Activated T-helper 9 cell treated with anti-CD3 and anti-CD28 coated beads, Interleukin-2, amount 50 U/mL, for 16 hours (primary cell): ENCODE results near the gene DAPK1.
A peak's percentile ranks its signal among the peaks of the same experiment; 100 is the strongest.

Experiments used
- DNase-seq: peaks from one replicate; pipeline ENCODE4 v3.0.0-alpha.2; 2020; ENCODE audit warnings: low read depth

DAPK1 gene

GRCh38 chr9:87694236-87694755, 196.6 kb downstream of the DAPK1 start:
- DNase-seq = no peak

- DNase-seq = no peak
Measured at GRCh38 chr9:87695523-87695922, 197.9 kb downstream of the DAPK1 start.

GRCh38 chr9:87696641-87697040, 199.0 kb downstream of the DAPK1 start:
- no peak for DNase-seq

DNA sequence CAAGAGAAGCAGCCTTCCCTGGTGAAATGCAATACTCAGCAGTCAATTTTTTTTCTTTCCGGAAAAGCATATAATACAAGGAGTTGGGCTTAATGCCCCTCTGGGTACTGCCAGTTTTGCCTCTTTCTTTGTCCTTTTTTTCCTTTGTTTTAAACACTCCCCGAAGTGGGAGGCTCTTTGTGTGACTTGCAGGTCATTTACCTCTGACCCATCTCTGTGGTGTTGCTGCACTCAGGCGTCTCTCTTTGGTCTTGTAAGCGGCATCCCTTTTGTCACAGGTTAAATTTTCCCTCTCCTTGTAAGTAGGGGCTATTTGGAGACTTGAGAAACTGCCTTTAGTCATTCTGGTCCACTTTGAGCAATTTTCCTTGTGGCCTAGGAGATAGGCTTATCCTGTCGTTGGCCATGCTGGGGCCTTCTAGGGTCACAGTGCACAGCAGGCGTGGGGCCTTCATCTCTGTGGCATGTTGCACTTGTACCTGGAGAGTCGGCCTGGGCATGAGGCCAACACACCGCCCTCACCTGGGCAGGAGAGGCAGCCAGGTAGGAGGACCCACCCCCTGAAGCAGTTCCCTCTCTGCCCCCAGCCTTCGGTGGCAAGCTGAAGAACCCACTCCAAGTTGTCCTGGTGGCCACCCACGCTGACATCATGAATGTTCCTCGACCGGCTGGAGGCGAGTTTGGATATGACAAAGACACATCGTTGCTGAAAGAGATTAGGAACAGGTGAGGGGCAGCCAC, 200.6 kb downstream of the DAPK1 start:
- DNase-seq = no peak

- DNase-seq = no peak
Measured at GRCh38 chr9:87699835-87700234, 202.2 kb downstream of the DAPK1 start.

DNA sequence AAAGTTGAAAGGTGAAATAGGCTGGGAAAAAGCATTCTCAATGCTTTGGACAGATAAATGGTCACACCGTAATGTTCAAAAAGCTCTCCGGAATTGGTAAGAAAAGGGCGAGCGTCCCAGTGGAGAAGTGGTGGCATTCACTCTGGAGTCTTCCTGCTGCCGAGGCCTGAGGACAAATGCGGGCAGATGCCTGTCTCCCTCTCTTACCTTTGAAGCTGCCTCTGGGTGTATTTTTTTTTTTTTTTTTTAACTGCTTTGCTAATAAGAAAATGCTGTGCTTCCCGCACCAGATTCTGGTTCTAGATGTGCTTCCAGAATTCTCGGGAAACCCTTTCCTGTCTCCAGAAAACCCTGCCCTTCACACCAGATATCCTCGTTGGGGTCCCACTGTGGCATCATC, 203.8 kb downstream of the DAPK1 start:
- no peak for DNase-seq

DNA sequence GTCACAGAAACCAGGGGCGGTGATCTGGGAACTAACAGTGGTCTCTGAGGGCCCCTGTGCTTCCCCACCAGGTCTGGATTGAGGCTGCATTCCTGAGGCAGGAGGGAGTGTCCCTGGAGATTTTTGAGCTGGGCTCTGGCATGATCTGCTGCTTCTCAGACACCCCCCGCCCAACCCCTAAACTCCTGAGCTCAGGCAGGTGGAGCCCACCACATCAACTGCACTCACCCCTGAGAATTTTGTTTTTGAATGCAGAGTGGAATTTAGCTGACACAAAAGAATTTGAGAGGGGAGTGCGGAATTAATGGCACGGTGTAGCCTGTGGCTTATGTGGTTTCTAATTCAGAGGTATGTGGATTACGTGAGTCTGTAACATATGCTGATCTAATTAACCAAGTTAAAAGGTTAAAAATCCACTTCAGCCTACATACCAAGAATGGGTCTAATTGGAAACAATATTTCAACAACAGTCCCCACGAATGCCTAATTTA, 204.3 kb downstream of the DAPK1 start:
- no peak for DNase-seq

GRCh38 chr9:87702921-87703320, 205.3 kb downstream of the DAPK1 start:
- no peak for DNase-seq

GRCh38 chr9:87703636-87704276, 206.1 kb downstream of the DAPK1 start:
- DNase-seq = no peak

DNA sequence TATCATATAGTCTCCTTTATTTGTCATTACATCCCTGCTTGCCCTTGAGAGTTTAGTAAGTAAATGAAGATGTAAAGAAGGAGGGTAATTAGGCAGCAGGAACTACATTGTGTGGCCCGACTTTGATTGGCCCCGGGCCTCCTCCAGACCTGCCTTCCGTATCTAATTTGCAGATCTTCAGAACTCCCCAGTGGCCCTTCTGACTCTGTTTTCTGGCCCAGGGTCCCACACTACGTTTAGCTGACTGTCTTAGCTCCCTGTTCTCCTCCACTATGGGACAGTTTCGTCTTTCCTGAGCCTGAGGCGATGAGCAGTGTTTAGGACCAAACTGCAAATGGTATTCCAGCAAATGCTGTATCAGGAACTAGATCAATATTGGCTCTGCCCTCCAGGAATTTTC, 206.7 kb downstream of the DAPK1 start:
- no peak for DNase-seq

DNA sequence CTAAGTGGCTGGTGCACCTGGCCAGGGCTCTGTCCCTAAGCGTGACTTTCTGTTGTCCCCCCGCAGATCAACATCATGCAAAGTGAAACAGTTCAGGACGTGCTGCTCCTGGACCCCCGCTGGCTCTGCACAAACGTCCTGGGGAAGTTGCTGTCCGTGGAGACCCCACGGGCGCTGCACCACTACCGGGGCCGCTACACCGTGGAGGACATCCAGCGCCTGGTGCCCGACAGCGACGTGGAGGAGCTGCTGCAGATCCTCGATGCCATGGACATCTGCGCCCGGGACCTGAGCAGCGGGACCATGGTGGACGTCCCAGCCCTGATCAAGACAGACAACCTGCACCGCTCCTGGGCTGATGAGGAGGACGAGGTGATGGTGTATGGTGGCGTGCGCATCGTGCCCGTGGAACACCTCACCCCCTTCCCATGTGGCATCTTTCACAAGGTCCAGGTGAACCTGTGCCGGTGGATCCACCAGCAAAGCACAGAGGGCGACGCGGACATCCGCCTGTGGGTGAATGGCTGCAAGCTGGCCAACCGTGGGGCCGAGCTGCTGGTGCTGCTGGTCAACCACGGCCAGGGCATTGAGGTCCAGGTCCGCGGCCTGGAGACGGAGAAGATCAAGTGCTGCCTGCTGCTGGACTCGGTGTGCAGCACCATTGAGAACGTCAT, 208.5 kb downstream of the DAPK1 start:
- no peak for DNase-seq

- DNase-seq = no peak
Measured at GRCh38 chr9:87707805-87708506, 210.3 kb downstream of the DAPK1 start.

DNA sequence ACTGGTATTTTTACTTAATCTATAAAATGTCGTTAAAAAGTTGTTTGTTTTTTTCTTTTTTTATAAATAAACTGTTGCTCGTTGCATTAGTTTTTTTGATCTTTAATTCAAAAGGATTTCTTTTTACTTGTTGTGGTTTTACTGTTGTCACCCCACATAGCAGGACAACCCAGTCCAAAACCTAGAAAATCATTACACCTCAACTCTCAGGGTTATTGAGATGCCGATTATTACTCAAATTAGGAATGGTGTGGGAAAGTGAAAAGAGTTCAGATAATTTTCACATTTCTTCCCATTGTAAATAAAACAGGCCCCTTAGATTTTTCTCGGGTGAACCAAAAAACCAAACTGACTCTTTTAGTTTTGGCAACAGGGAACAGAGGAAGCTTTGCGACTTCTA, 210.9 kb downstream of the DAPK1 start:
- DNase-seq = no peak

- DNase-seq = no peak
Measured at GRCh38 chr9:87708986-87709728, 211.5 kb downstream of the DAPK1 start.

DNA sequence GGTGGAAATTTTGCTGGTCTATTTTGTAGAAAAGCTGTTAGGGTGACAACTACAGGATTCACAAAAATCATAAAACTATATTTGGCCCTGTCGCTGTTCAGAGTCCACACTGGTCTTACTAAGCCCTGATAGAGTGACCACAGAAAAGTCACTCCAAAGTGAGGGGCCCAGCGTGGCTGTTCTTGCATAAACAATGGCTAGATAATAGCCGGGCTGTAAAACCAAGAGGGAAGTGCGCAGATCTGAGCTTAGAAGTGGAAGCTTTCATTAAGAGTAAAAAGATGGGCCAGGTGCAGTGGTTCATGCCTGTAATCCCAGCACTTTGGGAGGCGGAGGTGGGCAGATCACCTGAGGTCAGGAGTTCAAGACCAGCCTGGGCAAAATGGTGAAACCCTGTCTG, 212.8 kb downstream of the DAPK1 start:
- DNase-seq = no peak

DNA sequence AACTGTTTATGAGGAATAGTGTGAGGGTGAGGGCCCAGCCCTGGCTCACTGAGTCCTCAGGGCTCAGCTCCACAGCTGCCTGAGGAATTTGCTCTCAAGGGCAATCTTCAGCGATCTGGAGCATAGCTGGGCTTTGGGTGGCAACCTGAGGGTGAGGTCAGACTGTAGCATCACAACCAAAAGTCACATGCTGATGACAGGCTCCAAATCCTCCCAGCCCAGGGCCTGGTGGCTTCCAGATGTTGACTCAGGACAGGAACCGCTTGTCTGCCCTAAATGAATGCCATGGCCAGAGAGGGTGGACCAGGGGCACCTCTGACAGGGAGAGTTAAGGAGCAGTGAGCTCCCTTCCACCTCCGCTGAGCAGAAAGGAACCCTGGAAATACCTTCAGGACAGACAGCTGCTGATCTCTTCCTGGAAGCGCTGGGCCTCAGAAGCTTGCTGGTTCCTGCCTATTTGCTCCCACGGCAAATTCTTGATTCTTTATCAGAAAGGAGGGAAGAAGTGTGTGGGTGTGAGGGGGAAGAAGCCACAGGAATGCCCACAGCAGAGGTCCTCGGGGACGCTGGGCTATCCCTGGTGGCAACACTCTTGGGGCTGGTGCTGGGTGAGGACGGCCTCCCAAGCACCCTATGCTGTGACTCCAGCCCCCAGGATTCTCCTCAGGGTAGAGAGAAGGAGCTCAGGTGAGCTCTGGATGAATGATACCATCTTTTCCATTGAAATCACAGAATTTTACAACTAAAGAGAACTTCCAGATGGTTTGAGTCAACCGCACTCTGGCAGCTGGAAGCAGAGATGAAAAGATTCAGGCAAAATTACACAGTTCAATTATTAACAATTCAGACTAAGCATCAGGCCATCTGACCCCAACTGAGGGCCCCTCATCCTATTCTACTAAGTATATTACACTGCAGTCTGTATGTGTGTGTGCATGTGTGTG, 214.5 kb downstream of the DAPK1 start:
- no peak for DNase-seq

DNA sequence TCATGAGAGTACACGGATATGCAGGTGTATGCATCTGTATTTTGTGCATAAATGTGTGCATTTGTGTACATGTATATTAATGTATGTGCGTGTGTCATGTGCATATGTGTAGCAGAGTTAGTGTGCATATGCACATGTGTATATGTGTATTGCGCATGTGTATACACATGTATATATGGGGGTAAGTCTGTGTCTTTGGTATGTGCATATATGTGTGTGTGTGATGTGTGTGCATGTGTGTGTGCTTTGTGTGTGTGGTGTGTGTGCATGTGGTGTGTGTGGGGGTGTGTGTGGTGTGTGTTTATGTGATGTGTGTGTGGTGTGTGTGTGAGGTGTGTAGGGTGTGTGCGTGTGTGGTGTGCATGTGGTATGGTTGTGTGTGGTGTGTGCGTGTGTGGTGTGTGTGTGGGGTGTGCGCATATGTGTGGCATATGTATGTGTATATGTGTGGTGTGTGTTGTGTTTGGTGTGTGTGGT, 215.2 kb downstream of the DAPK1 start:
- DNase-seq = no peak

DNA sequence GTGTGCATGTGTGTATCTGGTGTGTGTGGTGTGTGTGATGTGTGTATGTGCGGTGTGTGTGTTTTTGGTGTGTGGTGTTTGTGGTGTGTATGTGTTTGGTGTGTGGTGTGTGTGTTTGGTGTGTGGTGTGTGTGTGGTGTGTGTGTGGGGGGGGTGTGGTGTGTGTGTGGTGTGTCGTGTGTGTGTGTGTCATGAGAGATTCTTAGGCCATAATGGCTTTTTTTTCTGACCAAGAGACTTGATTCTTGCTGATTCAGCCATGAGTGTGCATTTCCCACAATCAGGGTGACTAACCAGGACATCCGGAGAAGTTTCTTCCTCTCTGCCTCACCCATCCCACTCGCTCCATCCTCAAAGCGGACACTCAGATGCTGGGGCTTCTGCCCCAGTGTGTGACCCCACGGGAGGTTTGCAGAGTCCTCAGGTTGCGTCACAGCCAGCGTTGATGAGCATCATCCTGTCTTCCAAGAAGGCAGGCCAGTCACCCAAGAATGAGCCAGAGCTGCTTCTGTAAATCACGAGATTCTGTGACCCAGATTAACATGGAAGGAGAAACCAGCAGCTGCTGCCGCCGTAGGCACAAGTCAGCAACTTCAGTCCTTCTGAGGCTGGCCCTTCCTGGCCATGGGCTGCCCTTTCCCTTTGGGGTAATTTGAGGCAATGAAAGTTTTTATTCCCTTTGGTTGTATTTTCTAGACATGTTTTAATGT, 215.8 kb downstream of the DAPK1 start:
- peak; percentile 46 for DNase-seq

DNA sequence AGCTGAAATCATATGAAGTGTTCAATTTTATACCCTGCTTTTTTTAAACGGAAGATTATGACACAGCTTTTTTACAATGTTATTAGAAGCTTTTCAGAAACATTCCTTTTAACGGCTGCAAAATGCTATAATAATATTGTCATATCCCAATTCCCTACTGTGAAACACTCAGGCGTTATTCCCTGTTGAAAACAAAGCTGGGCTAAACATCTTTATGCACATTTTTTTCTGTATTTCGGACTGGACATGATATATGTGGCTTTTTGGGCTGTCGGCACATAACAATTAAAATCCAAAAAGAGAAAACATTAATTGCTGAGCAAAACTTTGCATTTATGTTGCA, 216.3 kb downstream of the DAPK1 start:
- DNase-seq = no peak

DNA sequence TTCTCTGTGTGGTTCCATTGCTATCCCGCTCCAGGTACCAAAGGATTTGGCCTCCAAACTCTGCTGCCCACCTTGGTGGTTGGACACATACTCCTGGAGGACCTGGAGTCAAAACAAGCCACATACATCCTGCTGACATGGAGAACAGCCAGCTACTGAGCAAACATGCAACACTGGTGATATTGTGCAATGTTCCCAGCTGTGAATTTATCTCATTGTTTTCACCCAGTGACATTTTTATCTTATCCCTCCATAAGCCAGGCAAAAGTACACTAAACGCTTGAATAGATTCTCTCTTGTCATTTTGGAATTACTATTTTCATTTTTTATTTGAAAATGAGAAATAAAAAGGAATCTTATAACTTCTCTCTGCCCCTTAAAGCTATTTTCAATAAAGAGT, 217.2 kb downstream of the DAPK1 start:
- DNase-seq = no peak
